BE2C (cell line): ENCODE measurements around the gene CSRNP2.

Source experiments
- DNase-seq: peaks from one replicate; pipeline ENCODE4 v3.0.0-alpha.2; 2020
- H3K27me3 ChIP-seq: fragments of 250-450 bp; sonication (Bioruptor Pico); 2 replicates; pipeline ENCODE4 v1.5.1; 2020; ENCODE audit warnings: mild to moderate bottlenecking
- H3K36me3 ChIP-seq: fragments of 250-450 bp; sonication (Bioruptor Pico); 2 replicates; pipeline ENCODE4 v1.5.1; 2020; ENCODE audit warnings: mild to moderate bottlenecking
- H3K4me1 ChIP-seq: fragments of 250-450 bp; sonication (Bioruptor Pico); 2 replicates; pipeline ENCODE4 v1.5.1; 2020
- H3K4me3 ChIP-seq: 2 replicates; pipeline ENCODE4 v1.5.1; 2011; ENCODE audit warnings: low read depth, low read length
- H3K9me3 ChIP-seq: fragments of 250-450 bp; sonication (Bioruptor Pico); 2 replicates; pipeline ENCODE4 v1.5.1; 2020
- CTCF ChIP-seq: IDR thresholded peaks from 2 replicates; pipeline ENCODE4 v1.5.1; 2012; ENCODE audit warnings: mild to moderate bottlenecking, low read depth, low read length

The CSRNP2 gene

DNA sequence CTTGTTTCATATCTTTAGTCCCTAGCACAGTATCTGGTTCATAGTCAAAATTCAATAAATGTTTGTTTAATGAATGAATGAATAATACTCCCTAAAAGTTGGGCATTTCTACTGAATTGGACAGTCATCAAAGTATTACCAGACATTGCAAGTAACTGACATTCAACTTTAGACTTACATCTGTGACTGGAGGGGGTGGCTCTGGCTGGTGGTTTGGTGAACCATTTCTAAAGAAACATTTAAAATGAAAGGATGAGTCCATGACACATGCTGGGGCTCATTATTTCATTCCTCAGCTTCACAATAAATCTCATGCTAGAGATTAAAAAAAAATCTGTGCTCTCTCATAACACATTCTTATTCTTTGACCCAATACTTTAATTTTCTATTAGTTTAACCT, 20.6 kb upstream of the CSRNP2 start:
- no peak for TF ChIP-seq CTCF
- no peaks in the 10 kb centered on the region for H3K27me3 ChIP-seq
- H3K36me3 ChIP-seq: peaks cover 63% of the 10 kb centered on the region
- H3K4me1 ChIP-seq: no peaks in the 10 kb centered on the region
- no peaks in the 10 kb centered on the region for H3K9me3 ChIP-seq
- DNase-seq: no peak
- H3K4me3 ChIP-seq: no peak overlapping the region

GRCh38 chr12:51098611-51099010, 15.2 kb upstream of the CSRNP2 start:
- TF ChIP-seq CTCF: no peak
- H3K4me1 ChIP-seq: no peaks in the 10 kb centered on the region
- no peaks in the 10 kb centered on the region for H3K27me3 ChIP-seq
- no peak overlapping the region for H3K4me3 ChIP-seq
- H3K9me3 ChIP-seq: no peaks in the 10 kb centered on the region
- peaks cover 62% of the 10 kb centered on the region for H3K36me3 ChIP-seq
- DNase-seq: no peak

DNA sequence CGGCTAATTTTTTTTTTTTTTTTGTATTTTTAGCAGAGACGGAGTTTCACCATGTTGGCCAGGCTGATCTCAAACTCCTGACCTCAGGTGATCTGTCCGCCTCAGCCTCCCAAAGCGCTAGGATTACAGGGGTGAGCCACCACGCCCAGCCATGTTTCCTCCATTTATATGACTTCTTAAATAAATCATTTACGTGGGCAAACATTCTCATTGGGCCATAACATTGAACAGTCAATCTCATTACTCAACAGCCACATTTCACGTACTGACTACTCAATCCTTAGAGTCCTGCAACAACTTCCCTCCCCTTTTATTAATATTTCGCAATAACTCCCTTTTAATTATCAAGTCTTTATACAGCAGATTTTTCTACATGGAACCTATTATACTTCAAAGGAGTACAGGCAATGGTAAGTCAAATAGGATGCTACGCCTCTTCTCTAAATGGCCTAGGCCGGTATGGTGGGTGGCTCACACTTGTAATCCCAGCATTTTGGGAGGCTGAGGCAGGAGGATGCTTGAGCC, 7.4 kb upstream of the CSRNP2 start:
- Histone ChIP-seq H3K36me3 (peaks cover 21% of the 10 kb centered on the region), H3K9me3 (no peaks in the 10 kb centered on the region), H3K27me3 (no peaks in the 10 kb centered on the region), H3K4me1 (no peaks in the 10 kb centered on the region), H3K4me3 (no peak overlapping the region)
- no peak for DNase-seq
- no peak for TF ChIP-seq CTCF

GRCh38 chr12:51087818-51088217, 4.4 kb upstream of the CSRNP2 start:
- no peaks in the 10 kb centered on the region for H3K27me3 ChIP-seq
- H3K9me3 ChIP-seq: no peaks in the 10 kb centered on the region
- DNase-seq: no peak
- no peak for TF ChIP-seq CTCF
- peaks cover 3% of the 10 kb centered on the region for H3K36me3 ChIP-seq
- no peaks in the 10 kb centered on the region for H3K4me1 ChIP-seq
- H3K4me3 ChIP-seq: no peak overlapping the region

GRCh38 chr12:51086933-51087332, 3.5 kb upstream of the CSRNP2 start:
- Histone ChIP-seq H3K36me3 (peaks cover under 1% of the 10 kb centered on the region), H3K4me3 (no peak overlapping the region), H3K4me1 (no peaks in the 10 kb centered on the region), H3K27me3 (no peaks in the 10 kb centered on the region), H3K9me3 (no peaks in the 10 kb centered on the region)
- DNase-seq: no peak
- no peak for TF ChIP-seq CTCF

GRCh38 chr12:51085757-51086156, 2.4 kb upstream of the CSRNP2 start:
- TF ChIP-seq CTCF: no peak
- H3K27me3 ChIP-seq: no peaks in the 10 kb centered on the region
- no peak for DNase-seq

More at GRCh38 chr12:51085757-51086156, 2.4 kb upstream of the CSRNP2 start:
- no peaks in the 10 kb centered on the region for H3K9me3 ChIP-seq
- H3K36me3 ChIP-seq: no peaks in the 10 kb centered on the region
- no peak overlapping the region for H3K4me3 ChIP-seq
- H3K4me1 ChIP-seq: no peaks in the 10 kb centered on the region
